B cell (primary cell): ENCODE measurements around the gene DBET. TPM values are rescaled to one million over a fixed set of nuclear protein-coding genes. Genes with fewer than 3 reads are reported as not detected.
"Not testable (repeated sequence)": the region's sequence is repeated elsewhere in the genome, so short reads cannot be mapped to it uniquely, and the experiment has no call there.

Source experiments
- ATAC-seq: fragments of 200-7000 bp; cut with Tn5 transposase; one replicate; pipeline ENCODE4 v1.10.0; 2021; ENCODE audit warnings: low read depth, mild to moderate bottlenecking, moderate number of reproducible peaks, moderate library complexity
- CTCF ChIA-PET: fragments of 350-600 bp; sonication (Branson Sonifier 250); formaldehyde crosslinking; loops from one replicate; lab custom pipeline; 2021; ENCODE audit warnings: antibody characterized with exemption, inconsistent platforms; lab: Charles Lee
- POLR2A ChIA-PET: fragments of 350-600 bp; sonication (Branson Sonifier 250); formaldehyde crosslinking; loops from one replicate; lab custom pipeline; 2021; ENCODE audit warnings: antibody characterized with exemption; lab: Charles Lee
- DNase-seq: peaks from one replicate; pipeline ENCODE4 v3.0.0; 2013
- H2AFZ ChIP-seq: 2 replicates; pipeline ENCODE4 v1.6.1; 2012; ENCODE audit warnings: mild to moderate bottlenecking, low read depth, low read length; ENCODE audit not compliant: insufficient read depth, poor library complexity, severe bottlenecking
- H3K27ac ChIP-seq, 2 donors: 1 replicate in 1 of 2; 2 replicates in 1 of 2; pipeline ENCODE4 v1.5.1; 2012 to 2013; ENCODE audit warnings: low read length in 2 of 2, mild to moderate bottlenecking in 2 of 2, moderate library complexity in 1 of 2
- H3K27me3 ChIP-seq, 4 experiments: fragments of 200-600 bp in 1 of 4; sonication (generic) in 1 of 4; replicated peaks in 1 of 4; 1 replicate in 2 of 4; 2 replicates in 2 of 4; pipeline versions ENCODE4 v1.6.1 to v1.7.0; 2013 to 2016; ENCODE audit warnings: low read length in 3 of 4, mild to moderate bottlenecking in 2 of 4, mixed read lengths in 1 of 4, moderate library complexity in 1 of 4; ENCODE audit not compliant: insufficient read depth in 4 of 4, control insufficient read depth in 3 of 4; ENCODE audit errors: control extremely low read depth in 1 of 4
- H3K36me3 ChIP-seq, 2 experiments: replicated peaks in 1 of 2; 1 replicate in 1 of 2; 2 replicates in 1 of 2; pipeline versions ENCODE4 v1.6.1 to v1.7.1; 2013; ENCODE audit warnings: low read length in 1 of 2; ENCODE audit not compliant: insufficient read depth in 2 of 2, control insufficient read depth in 1 of 2; ENCODE audit errors: control extremely low read depth in 1 of 2, extremely low read depth in 1 of 2
- H3K4me1 ChIP-seq, 2 donors: fragments of 200-600 bp in 1 of 2; sonication (generic) in 1 of 2; 1 replicate in 1 of 2; 2 replicates in 1 of 2; pipeline versions ENCODE4 v1.5.1 to v1.6.1; 2013 to 2017; ENCODE audit warnings: low read length in 2 of 2; ENCODE audit not compliant: control insufficient read depth in 2 of 2, insufficient read depth in 2 of 2
- H3K4me2 ChIP-seq: replicated peaks from 2 replicates; pipeline ENCODE3; 2012; ENCODE audit warnings: mild to moderate bottlenecking, low read depth, low read length; ENCODE audit not compliant: poor library complexity, severe bottlenecking
- H3K4me3 ChIP-seq, 5 experiments: fragments of 200-600 bp in 1 of 5; sonication (generic) in 1 of 5; 1 replicate in 3 of 5; 2 replicates in 2 of 5; pipeline versions ENCODE4 v1.5.1 to v1.7.0; 2011 to 2016; ENCODE audit warnings: low read length in 4 of 5, mild to moderate bottlenecking in 4 of 5, low read depth in 2 of 5, control low read depth in 1 of 5, moderate library complexity in 1 of 5; ENCODE audit not compliant: insufficient read depth in 1 of 5; ENCODE audit errors: control extremely low read depth in 1 of 5, extremely low read depth in 1 of 5
- H3K79me2 ChIP-seq: fragments of 200-600 bp; sonication (generic); one replicate; pipeline ENCODE4 v1.6.0; 2016; ENCODE audit warnings: low read length; ENCODE audit not compliant: control insufficient read depth, insufficient read depth
- H3K9ac ChIP-seq: fragments of 200-600 bp; sonication (generic); 2 replicates; pipeline ENCODE4 v1.6.1; 2017; ENCODE audit warnings: mild to moderate bottlenecking, low read length, moderate library complexity
- H3K9me3 ChIP-seq, 3 donors: one replicate each; pipeline versions ENCODE4 v1.6.1 to v1.7.1; 2013; ENCODE audit warnings: low read length in 2 of 3; ENCODE audit not compliant: control insufficient read depth in 2 of 3, insufficient read depth in 1 of 3; ENCODE audit errors: control extremely low read depth in 1 of 3
- H4K20me1 ChIP-seq: 2 replicates; pipeline ENCODE4 v1.6.0; 2012; ENCODE audit warnings: mild to moderate bottlenecking, low read length; ENCODE audit not compliant: insufficient read depth, control insufficient read depth, poor library complexity, severe bottlenecking
- H3K27ac Mint-ChIP-seq: one replicate; pipeline ENCODE4 v1.8.0; 2021; ENCODE audit warnings: mixed read lengths
- H3K27me3 Mint-ChIP-seq: one replicate; pipeline ENCODE4 v1.8.0; 2021; ENCODE audit warnings: mixed read lengths
- H3K4me1 Mint-ChIP-seq: one replicate; pipeline ENCODE4 v1.8.0; 2021; ENCODE audit warnings: mixed read lengths
- H3K4me3 Mint-ChIP-seq: one replicate; pipeline ENCODE4 v1.8.0; 2021; ENCODE audit warnings: mixed read lengths
- H3K9me3 Mint-ChIP-seq: one replicate; pipeline ENCODE4 v1.8.0; 2022; ENCODE audit warnings: mixed read lengths; ENCODE audit not compliant: insufficient read depth
- WGBS: methylation state at CpG from one replicate; pipeline ENCODE4 v1.1.5; 2013; ENCODE audit warnings: missing lambda C conversion rate; ENCODE audit not compliant: insufficient coverage; 5-methylcytosine and 5-hydroxymethylcytosine counted together
- intact Hi-C: fragments of 100-400 bp; cut with micrococcal nuclease; formaldehyde crosslinking; loops from one replicate; pipeline ENCODE4 v1.10.0; 2022
- polyA plus RNA-seq: library from polyadenylated mRNA; depleted of rRNA; stranded (reverse); fragments of >200 nt; gene quantifications from 2 replicates; pipeline ENCODE4 v1.2.3, GENCODE V29; 2012
- total RNA-seq, 2 donors: library from RNA; stranded (reverse); fragments of 120-200 nt in 1 of 2; gene quantifications; 1 replicate in 1 of 2; 2 replicates in 1 of 2; pipeline versions ENCODE4 v1.2.3 to v1.2.4, GENCODE V29; 2013 to 2022

Gene DBET
- total and polyA plus RNA-seq, 2 donors (not counting 1 experiment from before 2014, with no cell fraction given) = not detected

DNA sequence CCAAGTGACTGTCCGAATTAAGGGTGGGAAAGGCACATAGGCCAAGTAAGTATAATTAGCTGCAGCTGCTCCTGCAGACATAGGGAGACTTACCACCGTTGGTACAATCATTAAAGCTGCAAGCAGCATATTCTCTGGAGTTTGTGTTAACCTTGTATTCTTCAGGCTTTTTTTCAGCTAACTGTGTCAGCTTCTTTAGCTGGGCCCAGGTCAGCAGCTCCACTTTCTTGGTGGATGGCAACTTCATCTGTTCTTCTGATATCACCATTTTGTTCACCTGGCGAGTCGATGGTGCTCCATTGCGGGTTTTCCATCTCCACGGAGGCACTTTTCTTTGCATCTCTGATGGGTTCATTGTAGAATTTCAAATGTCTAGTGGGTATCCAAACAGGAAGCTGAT lies 44.5 kb downstream of the DBET start:
- H3K4me1 ChIP-seq, H3K4me1 Mint-ChIP-seq, H4K20me1 ChIP-seq, H3K9ac ChIP-seq, H3K4me3 Mint-ChIP-seq, H3K4me2 ChIP-seq, H3K9me3 ChIP-seq, H3K36me3 ChIP-seq, H3K9me3 Mint-ChIP-seq, CTCF ChIA-PET, ATAC-seq, H3K27me3 ChIP-seq, H3K4me3 ChIP-seq, H3K79me2 ChIP-seq, DNase-seq, H3K27ac Mint-ChIP-seq, H3K27ac ChIP-seq, H3K27me3 Mint-ChIP-seq, POLR2A ChIA-PET, H2AFZ ChIP-seq, intact Hi-C loops: not testable (repeated sequence)
- 83% methylated on average over 6 of the region's 6 CpGs for WGBS

DNA sequence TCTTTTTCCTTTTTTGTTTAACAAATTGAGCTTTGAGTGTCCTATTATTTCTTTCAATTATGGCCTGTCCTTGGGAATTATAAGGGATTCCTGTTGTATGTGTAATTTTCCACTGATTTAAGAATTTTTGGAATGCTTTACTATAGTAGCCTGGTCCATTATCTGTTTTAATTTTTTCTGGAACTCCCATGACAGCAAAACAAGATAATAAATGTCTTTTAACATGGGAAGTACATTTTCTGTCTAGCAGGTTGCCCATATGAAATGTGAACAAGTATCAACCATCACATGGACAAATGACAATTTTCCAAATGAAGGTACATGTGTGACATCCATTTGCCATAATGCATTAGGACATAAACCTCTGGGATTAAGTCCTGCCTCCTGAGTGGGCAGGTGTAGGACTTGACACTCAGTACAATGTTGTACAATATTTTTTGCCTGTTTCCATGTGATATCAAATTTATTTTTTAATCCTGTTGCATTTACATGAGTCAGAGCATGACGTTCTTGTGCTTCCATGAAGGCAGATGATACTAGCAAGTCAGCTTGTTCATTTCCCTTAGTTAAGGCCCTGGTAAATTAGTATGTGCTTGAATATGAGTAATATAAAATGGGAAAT lies 45.2 kb downstream of the DBET start:
- H3K4me2 ChIP-seq, H4K20me1 ChIP-seq, H3K9me3 ChIP-seq, H3K4me3 Mint-ChIP-seq, H3K27ac ChIP-seq, H3K9ac ChIP-seq, H3K4me1 ChIP-seq, H3K27me3 Mint-ChIP-seq, CTCF ChIA-PET, H3K27ac Mint-ChIP-seq, H3K27me3 ChIP-seq, H3K36me3 ChIP-seq, H3K4me1 Mint-ChIP-seq, H3K79me2 ChIP-seq, H3K9me3 Mint-ChIP-seq, H2AFZ ChIP-seq, POLR2A ChIA-PET, intact Hi-C loops, ATAC-seq, DNase-seq, H3K4me3 ChIP-seq: not testable (repeated sequence)
- 74% methylated on average over 1 of the region's 1 CpG for WGBS

- H3K27ac Mint-ChIP-seq, H4K20me1 ChIP-seq, POLR2A ChIA-PET, H3K27me3 ChIP-seq, H2AFZ ChIP-seq, H3K9me3 Mint-ChIP-seq, H3K79me2 ChIP-seq, intact Hi-C loops, H3K27me3 Mint-ChIP-seq, CTCF ChIA-PET, H3K4me1 Mint-ChIP-seq, H3K36me3 ChIP-seq, ATAC-seq, H3K27ac ChIP-seq, H3K4me3 Mint-ChIP-seq, H3K9me3 ChIP-seq, H3K4me3 ChIP-seq, DNase-seq, H3K4me2 ChIP-seq, H3K4me1 ChIP-seq, H3K9ac ChIP-seq: not testable (repeated sequence)
Observed at GRCh38 chr4:190110033-190110432, 45.7 kb downstream of the DBET start.

GRCh38 chr4:190110570-190111295 lies 46.4 kb downstream of the DBET start:
- H3K4me2 ChIP-seq, H3K4me1 Mint-ChIP-seq, H3K9ac ChIP-seq, H4K20me1 ChIP-seq, H3K27ac Mint-ChIP-seq, H3K27me3 Mint-ChIP-seq, H3K9me3 Mint-ChIP-seq, H3K9me3 ChIP-seq, H3K27ac ChIP-seq, H3K4me3 Mint-ChIP-seq, DNase-seq, H3K79me2 ChIP-seq, intact Hi-C loops, H3K4me1 ChIP-seq, H2AFZ ChIP-seq, CTCF ChIA-PET, H3K4me3 ChIP-seq, H3K27me3 ChIP-seq, H3K36me3 ChIP-seq, POLR2A ChIA-PET, ATAC-seq: not testable (repeated sequence)
- 80% methylated on average over 1 of the region's 4 CpGs for WGBS
